ENCODE results near the gene PCSK5.

Gene PCSK5

GRCh38 chr9:76001459-76001858 is 111.0 kb downstream of the PCSK5 start:
- no peak for DNase-seq (ENCODE audit: low read depth in 2 of 3, low spot score in 2 of 3)

- no peak for DNase-seq (ENCODE audit: low read depth in 2 of 3, low spot score in 2 of 3)
Observed at GRCh38 chr9:76003041-76003440, 112.6 kb downstream of the PCSK5 start.

- no peak for DNase-seq (ENCODE audit: low read depth in 2 of 3, low spot score in 2 of 3)
Observed at GRCh38 chr9:76004526-76004925, 114.1 kb downstream of the PCSK5 start.

GRCh38 chr9:76007935-76008334 is 117.5 kb downstream of the PCSK5 start:
- no peak for DNase-seq (ENCODE audit: low read depth in 2 of 3, low spot score in 2 of 3)

GRCh38 chr9:76013809-76014208 is 123.3 kb downstream of the PCSK5 start:
- DNase-seq (ENCODE audit: low read depth in 2 of 3, low spot score in 2 of 3) = no peak

GRCh38 chr9:76018235-76018634 is 127.8 kb downstream of the PCSK5 start:
- DNase-seq (ENCODE audit: low read depth in 2 of 3, low spot score in 2 of 3) = no peak

- DNase-seq (ENCODE audit: low read depth in 2 of 3, low spot score in 2 of 3) = no peak
Observed at GRCh38 chr9:76018761-76019160, 128.3 kb downstream of the PCSK5 start.

GRCh38 chr9:76020652-76021051 is 130.2 kb downstream of the PCSK5 start:
- no peak for DNase-seq (ENCODE audit: low read depth in 2 of 3, low spot score in 2 of 3)

GRCh38 chr9:76022317-76022716 is 131.8 kb downstream of the PCSK5 start:
- DNase-seq (ENCODE audit: low read depth in 2 of 3, low spot score in 2 of 3) = no peak

- DNase-seq (ENCODE audit: low read depth in 2 of 3, low spot score in 2 of 3) = no peak
Observed at GRCh38 chr9:76023715-76024195, 133.3 kb downstream of the PCSK5 start.

- no peak for DNase-seq (ENCODE audit: low read depth in 2 of 3, low spot score in 2 of 3)
Observed at GRCh38 chr9:76025286-76025685, 134.8 kb downstream of the PCSK5 start.

- no peak for DNase-seq (ENCODE audit: low read depth in 2 of 3, low spot score in 2 of 3)
Observed at GRCh38 chr9:76026796-76027195, 136.3 kb downstream of the PCSK5 start.

GRCh38 chr9:76027416-76027815 is 136.9 kb downstream of the PCSK5 start:
- no peak for DNase-seq (ENCODE audit: low read depth in 2 of 3, low spot score in 2 of 3)

- DNase-seq (ENCODE audit: low read depth in 2 of 3, low spot score in 2 of 3) = no peak
Observed at GRCh38 chr9:76027861-76028260, 137.4 kb downstream of the PCSK5 start.

- no peak for DNase-seq (ENCODE audit: low read depth in 2 of 3, low spot score in 2 of 3)
Observed at GRCh38 chr9:76032038-76032796, 141.7 kb downstream of the PCSK5 start.

GRCh38 chr9:76032797-76033373 is 142.4 kb downstream of the PCSK5 start:
- no peak for DNase-seq (ENCODE audit: low read depth in 2 of 3, low spot score in 2 of 3)

GRCh38 chr9:76034049-76034448 is 143.6 kb downstream of the PCSK5 start:
- DNase-seq (ENCODE audit: low read depth in 2 of 3, low spot score in 2 of 3) = no peak

GRCh38 chr9:76036762-76037161 is 146.3 kb downstream of the PCSK5 start:
- no peak for DNase-seq (ENCODE audit: low read depth in 2 of 3, low spot score in 2 of 3)

GRCh38 chr9:76037587-76038225 is 147.2 kb downstream of the PCSK5 start:
- no peak for DNase-seq (ENCODE audit: low read depth in 2 of 3, low spot score in 2 of 3)

GRCh38 chr9:76038431-76038830 is 148.0 kb downstream of the PCSK5 start:
- DNase-seq (ENCODE audit: low read depth in 2 of 3, low spot score in 2 of 3) = no peak

- DNase-seq (ENCODE audit: low read depth in 2 of 3, low spot score in 2 of 3) = no peak
Observed at GRCh38 chr9:76044266-76044819, 153.9 kb downstream of the PCSK5 start.

GRCh38 chr9:76045221-76045620 is 154.7 kb downstream of the PCSK5 start:
- no peak for DNase-seq (ENCODE audit: low read depth in 2 of 3, low spot score in 2 of 3)
